ENCODE measurements around the gene PSMD9.

The PSMD9 gene

DNA sequence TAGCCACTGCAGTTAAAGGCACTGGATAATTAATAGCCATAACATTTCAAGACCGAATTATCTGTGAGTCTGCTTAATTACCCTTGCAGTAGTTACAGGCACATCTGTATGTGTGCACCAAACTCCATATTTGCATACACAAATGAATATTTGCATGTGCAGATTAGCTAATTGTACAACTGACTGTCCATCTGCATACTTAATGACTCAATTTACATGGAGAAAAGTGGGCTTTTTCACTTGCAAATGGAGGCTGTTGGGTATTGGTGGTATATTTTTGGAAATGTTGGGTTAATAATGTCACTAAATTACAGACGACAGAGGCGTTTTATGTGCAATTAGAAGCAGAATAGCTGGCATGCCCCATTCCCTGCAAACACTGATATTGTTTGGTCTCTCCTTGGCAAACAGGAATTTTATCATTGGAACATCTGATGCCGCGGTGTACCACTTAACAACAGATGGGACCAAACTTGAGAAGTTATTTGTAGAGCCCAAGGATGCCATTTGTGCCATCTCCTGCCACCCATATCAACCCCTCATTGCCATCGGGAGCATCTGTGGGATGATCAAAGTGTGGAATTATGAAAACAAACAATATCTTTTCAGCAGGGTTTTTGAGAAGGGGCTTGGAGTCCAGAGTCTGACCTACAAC, 69.4 kb downstream of the PSMD9 start:
- no peak for DNase-seq

DNA sequence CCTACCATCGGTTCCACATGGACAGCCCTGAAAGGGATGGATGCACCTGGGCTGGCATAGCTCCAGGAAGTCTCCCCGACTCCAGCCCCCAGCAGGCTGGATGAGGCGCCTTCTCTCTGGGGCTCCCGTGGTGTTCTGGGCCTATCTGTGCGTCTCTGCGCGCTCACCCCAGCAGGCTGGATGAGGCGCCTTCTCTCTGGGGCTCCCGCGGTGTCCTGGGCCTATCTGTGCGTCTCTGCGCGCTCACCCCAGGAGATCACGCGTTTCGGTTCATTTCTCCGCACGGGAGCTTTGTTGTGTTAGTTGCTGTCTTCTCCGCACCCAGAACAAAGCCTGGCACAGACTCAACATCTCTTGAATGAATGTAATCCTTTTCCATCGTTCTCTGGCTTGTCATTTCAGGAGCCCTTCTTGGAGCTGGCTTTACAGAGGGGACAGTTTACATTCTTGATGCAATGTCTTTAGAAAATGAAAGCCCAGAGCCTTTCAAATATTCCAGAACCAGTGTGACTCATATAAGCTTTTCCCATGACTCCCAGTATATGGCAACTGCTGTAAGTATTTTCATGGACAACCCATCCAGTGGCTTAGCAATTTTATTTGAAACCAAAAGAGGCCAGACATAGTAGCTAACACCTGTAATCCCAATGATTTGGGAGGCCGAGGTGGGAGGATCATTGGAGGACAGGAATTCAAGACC, 70.1 kb downstream of the PSMD9 start:
- DNase-seq = no peak

- DNase-seq = no peak
Observed at GRCh38 chr12:121960541-121960940, 72.0 kb downstream of the PSMD9 start.

GRCh38 chr12:121961195-121961879, 72.7 kb downstream of the PSMD9 start:
- DNase-seq = no peak

GRCh38 chr12:121963341-121964018, 74.9 kb downstream of the PSMD9 start:
- DNase-seq = no peak

DNA sequence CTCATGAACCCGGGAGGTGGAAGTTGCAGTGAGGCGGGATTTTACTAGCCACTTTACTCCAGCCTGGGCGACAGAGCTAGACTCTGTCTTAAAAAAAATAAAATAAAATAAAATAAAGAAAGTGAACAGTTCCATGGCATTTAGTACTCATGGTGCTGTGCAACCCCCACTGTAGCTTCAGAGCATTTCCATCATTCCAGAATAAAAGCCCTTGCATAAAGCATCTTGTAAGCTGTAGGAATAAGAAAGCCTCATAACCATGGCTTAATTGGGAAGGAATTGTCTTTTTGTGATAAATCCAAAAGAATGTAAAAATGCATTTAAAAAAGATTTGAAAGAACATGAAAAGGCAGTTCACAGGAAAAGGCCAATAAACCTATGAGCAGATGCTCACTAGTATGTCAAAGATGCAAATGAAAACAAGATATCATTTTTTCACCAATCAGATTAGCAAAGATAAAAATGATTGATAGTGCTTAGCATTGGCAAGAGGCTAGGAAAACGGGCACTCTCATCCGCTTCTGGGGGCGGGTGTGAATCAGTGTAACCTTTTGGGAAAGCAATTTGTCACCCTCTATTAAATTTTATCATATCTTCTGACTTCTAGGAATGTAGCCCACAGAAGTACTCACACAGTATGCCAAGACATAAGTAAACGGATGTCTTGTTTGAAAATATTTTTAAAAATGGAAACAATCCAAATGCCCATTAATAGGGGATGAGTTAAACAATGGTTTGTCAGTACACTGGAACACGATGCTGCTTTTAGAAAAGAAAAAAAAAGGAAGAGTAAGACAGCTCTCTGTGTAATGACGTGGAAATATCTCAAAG, 76.4 kb downstream of the PSMD9 start:
- DNase-seq = no peak

GRCh38 chr12:121966959-121967358, 78.4 kb downstream of the PSMD9 start:
- no peak for DNase-seq

All from DMS 273 treated with DMSO at 0.1 percent for 48 hours (cell line).